Parathyroid adenoma (tissue), 2 donors: ENCODE results near the gene BMPR1B.

Experiments
- H2AFZ ChIP-seq: fragments of 300-600 bp; sonication (generic); one replicate; pipeline ENCODE4 v1.7.0; 2017; ENCODE audit warnings: antibody characterized with exemption, mild to moderate bottlenecking
- H3K27ac ChIP-seq: fragments of 300-600 bp; sonication (generic); one replicate; pipeline ENCODE4 v1.7.0; 2017
- H3K27me3 ChIP-seq: fragments of 300-600 bp; sonication (generic); one replicate; pipeline ENCODE4 v1.7.0; 2017; ENCODE audit warnings: low read length; ENCODE audit not compliant: control insufficient read depth, insufficient read depth
- H3K36me3 ChIP-seq: fragments of 300-600 bp; sonication (generic); one replicate; pipeline ENCODE4 v1.7.0; 2017; ENCODE audit warnings: low read length; ENCODE audit not compliant: control insufficient read depth, insufficient read depth
- H3K4me1 ChIP-seq: fragments of 300-600 bp; sonication (generic); one replicate; pipeline ENCODE4 v1.7.0; 2017; ENCODE audit warnings: control low read depth
- H3K4me2 ChIP-seq: fragments of 300-600 bp; sonication (generic); one replicate; pipeline ENCODE4 v1.7.0; 2017; ENCODE audit warnings: low read length
- H3K4me3 ChIP-seq: fragments of 300-600 bp; sonication (generic); one replicate; pipeline ENCODE4 v1.7.0; 2017; ENCODE audit warnings: low read depth, low read length
- H3K79me2 ChIP-seq: fragments of 300-600 bp; sonication (generic); one replicate; pipeline ENCODE4 v1.7.0; 2017; ENCODE audit warnings: control low read depth
- H3K9ac ChIP-seq: fragments of 300-600 bp; sonication (generic); one replicate; pipeline ENCODE4 v1.7.0; 2017; ENCODE audit warnings: mild to moderate bottlenecking
- H3K9me3 ChIP-seq: fragments of 300-600 bp; sonication (generic); one replicate; pipeline ENCODE4 v1.7.0; 2017; ENCODE audit warnings: low read length; ENCODE audit not compliant: control insufficient read depth
- CTCF ChIP-seq: fragments of 300-600 bp; sonication (generic); IDR thresholded peaks from one replicate; pipeline ENCODE4 v1.7.0; 2017; ENCODE audit warnings: antibody characterized with exemption, mild to moderate bottlenecking
- donor health status: primary hyperparathyroidism.

BMPR1B gene

GRCh38 chr4:94970650-94971049, 212.9 kb downstream of the BMPR1B start:
- Histone ChIP-seq H3K27ac (no peak overlapping the region), H3K4me3 (no peak overlapping the region), H2AFZ (no peak overlapping the region), H3K79me2 (no peaks in the 10 kb centered on the region), H3K36me3 (no peaks in the 10 kb centered on the region), H3K27me3 (no peaks in the 10 kb centered on the region), H3K9ac (no peak overlapping the region), H3K9me3 (no peaks in the 10 kb centered on the region), H3K4me2 (no peak overlapping the region), H3K4me1 (no peaks in the 10 kb centered on the region)
- no peak for TF ChIP-seq CTCF

GRCh38 chr4:94974773-94975172, 217.0 kb downstream of the BMPR1B start:
- Histone ChIP-seq H3K27ac (no peak overlapping the region), H3K79me2 (no peaks in the 10 kb centered on the region), H2AFZ (no peak overlapping the region), H3K4me2 (no peak overlapping the region), H3K4me3 (no peak overlapping the region), H3K36me3 (no peaks in the 10 kb centered on the region), H3K9me3 (no peaks in the 10 kb centered on the region), H3K27me3 (no peaks in the 10 kb centered on the region), H3K9ac (no peak overlapping the region), H3K4me1 (no peaks in the 10 kb centered on the region)
- no peak for TF ChIP-seq CTCF

GRCh38 chr4:94976371-94977011, 218.7 kb downstream of the BMPR1B start:
- Histone ChIP-seq H3K4me1 (no peaks in the 10 kb centered on the region), H3K4me3 (no peak overlapping the region), H2AFZ (no peak overlapping the region), H3K27me3 (no peaks in the 10 kb centered on the region), H3K4me2 (no peak overlapping the region), H3K9ac (no peak overlapping the region), H3K9me3 (no peaks in the 10 kb centered on the region), H3K79me2 (no peaks in the 10 kb centered on the region), H3K36me3 (no peaks in the 10 kb centered on the region), H3K27ac (no peak overlapping the region)
- TF ChIP-seq CTCF, result no peak

GRCh38 chr4:94978904-94979303, 221.1 kb downstream of the BMPR1B start:
- no peak overlapping the region for H3K4me3 ChIP-seq

More at GRCh38 chr4:94978904-94979303, 221.1 kb downstream of the BMPR1B start:
- Histone ChIP-seq H3K27ac (no peak overlapping the region), H3K9ac (no peak overlapping the region), H2AFZ (no peak overlapping the region), H3K36me3 (no peaks in the 10 kb centered on the region), H3K4me1 (no peaks in the 10 kb centered on the region), H3K79me2 (no peaks in the 10 kb centered on the region), H3K9me3 (no peaks in the 10 kb centered on the region), H3K4me2 (no peak overlapping the region), H3K27me3 (no peaks in the 10 kb centered on the region)
- no peak for TF ChIP-seq CTCF
